Cardiac septum (tissue), 1 donor: Measurements from ENCODE around the gene SCUBE1. TPM values are rescaled to one million over a fixed set of nuclear protein-coding genes. Genes with fewer than 3 reads are reported as not detected.

Source experiments
- DNase-seq: peaks from one replicate; pipeline ENCODE4 v3.0.0-alpha.2; 2020; ENCODE audit warnings: low spot score
- intact Hi-C: fragments of 100-400 bp; cut with DNase I; formaldehyde crosslinking; loops from one replicate; pipeline ENCODE4 v1.14.0; 2022
- total RNA-seq: library from RNA; stranded (reverse); fragmentation: NEBNext Ultra II Directional; extraction: Animal tissue kit (Norgen Biotek cat#: 25700); gene quantifications from one replicate; pipeline ENCODE4 v1.2.1, GENCODE V29; 2021
- donor health status: DM: no; HTN: no; CAD: no.

The SCUBE1 gene
- total RNA-seq, 1 donor from 2014 or later, result 1.1 TPM

GRCh38 chr22:43333156-43333555, 10.0 kb downstream of the SCUBE1 start:
- DNase-seq, result no peak
- intact Hi-C loops, result no loop called here

DNA sequence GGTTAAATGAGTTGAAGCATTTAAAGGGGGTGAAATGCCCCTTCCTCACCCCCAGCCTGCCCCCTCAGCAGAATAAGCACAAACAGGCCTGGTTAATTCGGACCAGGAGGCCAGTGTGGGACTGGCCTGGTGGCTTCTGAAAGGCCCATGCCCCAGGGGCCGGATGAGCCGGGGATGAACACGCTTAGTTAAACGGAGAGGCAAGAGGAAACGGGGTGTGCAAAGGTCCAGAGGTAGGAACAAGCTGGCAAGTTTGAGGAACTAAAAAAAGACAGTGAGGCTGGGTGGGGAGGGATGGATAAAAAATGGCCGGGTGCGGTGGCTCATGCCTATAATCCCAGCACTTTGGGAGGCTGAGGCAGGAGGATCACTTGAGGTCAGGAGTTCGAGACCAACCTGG, 11.5 kb downstream of the SCUBE1 start:
- intact Hi-C loops, result no loop called here

GRCh38 chr22:43331069-43331451, 12.1 kb downstream of the SCUBE1 start:
- no peak for DNase-seq
- intact Hi-C loops, result no loop called here

More for the DNA sequence above, 11.5 kb downstream of the SCUBE1 start:
- no peak for DNase-seq

DNA sequence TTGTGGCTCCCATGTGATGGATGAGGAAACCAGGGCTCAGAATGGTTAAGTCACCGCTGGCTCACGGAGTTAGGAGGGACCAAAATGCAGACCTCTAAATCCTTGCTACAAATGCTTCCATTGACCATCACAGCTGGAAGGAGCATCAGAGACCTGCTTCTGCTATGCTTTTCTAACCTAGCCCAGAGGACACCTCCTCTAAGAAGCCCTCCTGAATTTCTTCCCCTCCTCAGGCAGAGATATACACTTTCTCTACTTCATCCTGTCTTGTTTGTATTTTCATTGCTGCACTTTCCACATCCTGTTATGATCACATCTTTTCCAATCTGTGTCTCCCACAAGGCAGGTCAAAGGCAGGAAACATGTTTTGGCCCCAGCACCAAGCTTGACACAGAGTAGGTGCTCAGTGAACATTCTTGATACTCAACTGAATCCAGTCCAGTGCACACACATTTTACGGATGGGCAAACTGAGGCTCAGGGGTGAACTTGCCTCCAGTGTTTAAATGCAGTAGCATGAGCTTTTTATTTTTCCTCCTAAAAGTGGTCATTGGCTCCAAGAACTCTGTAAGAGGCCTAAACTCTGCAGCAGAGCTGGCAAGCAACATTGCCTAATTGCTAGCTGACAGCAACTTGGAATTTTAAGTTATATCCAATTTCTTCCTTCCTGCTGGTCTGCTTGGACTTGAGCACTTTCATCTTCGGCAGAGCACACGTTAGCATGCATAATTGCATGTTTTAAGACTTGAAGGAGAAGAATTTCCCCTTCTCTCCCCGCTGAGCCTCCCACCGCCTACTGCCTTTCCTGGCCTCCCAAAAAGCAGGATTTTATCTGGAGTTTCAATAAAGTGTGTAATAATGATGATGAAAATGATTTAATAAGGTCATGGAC, 12.7 kb downstream of the SCUBE1 start:
- intact Hi-C loops, result no loop called here
- DNase-seq, result no peak

GRCh38 chr22:43329061-43329460, 14.1 kb downstream of the SCUBE1 start:
- no peak for DNase-seq
- intact Hi-C loops, result no loop called here

- intact Hi-C loops, result no loop called here
- DNase-seq, result no peak
Measured at GRCh38 chr22:43327157-43327438, 16.1 kb downstream of the SCUBE1 start.

DNA sequence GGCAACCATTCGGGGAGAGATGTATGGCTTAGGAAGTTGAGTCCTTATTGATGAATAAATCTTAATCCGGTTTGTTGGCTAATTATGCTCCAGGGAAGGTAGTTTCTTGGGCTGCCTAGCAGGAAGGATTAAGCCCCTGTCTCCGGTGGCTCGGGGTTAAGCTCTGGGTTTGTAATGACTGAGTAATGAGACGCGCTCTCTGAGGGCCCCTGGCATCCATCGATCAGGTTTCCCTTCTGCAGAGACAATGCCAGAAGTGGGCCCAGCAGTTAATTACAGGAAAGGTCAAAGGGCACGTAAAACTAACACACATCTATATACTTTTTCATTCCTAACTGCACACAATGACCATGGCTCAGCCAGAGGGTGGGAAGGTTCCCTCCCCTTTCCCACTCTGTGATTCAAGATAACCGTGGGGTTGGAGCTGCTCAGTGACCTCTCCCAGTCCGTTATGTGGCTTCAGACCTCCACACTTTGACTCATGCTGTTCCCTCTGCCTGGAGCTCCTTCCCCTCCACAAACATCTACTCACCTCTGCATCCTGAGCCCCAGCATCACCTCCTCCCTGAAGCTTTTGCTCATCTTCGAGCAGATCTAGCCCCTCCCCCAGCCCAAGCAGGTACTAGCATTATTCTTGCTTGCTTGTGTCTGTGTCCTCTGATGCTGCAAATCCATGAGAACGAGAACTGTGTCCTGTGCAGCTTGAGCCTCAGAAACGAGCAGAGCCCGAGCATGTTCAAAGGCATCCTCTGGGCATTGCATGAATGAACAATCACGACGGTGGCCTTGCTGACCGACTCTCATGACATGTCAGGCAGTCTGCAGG, 16.6 kb downstream of the SCUBE1 start:
- DNase-seq, result no peak
- intact Hi-C loops, result no loop called here

DNA sequence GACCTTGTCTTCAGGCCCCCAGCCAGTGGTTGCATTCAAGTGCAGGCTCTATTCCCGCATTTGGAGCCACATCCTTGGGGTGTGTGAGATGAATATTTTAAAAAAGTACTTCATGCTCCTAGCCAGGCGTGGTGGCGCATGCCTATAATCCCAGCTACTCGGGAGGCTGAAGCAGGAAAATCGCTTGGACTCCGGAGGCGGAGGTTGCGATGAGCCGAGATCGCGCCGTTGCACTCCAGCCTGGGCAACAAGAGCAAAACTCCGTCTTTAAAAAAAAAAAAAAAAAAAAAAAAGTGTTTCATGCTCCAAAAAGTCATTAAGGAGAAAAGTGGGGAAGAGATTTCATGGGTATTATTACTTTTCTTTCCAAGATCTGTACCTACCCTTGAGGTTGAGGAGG, 18.0 kb downstream of the SCUBE1 start:
- intact Hi-C loops, result no loop called here
- DNase-seq, result no peak

- intact Hi-C loops, result no loop called here
- DNase-seq, result no peak
Measured at GRCh38 chr22:43320943-43321900, 21.9 kb downstream of the SCUBE1 start.

DNA sequence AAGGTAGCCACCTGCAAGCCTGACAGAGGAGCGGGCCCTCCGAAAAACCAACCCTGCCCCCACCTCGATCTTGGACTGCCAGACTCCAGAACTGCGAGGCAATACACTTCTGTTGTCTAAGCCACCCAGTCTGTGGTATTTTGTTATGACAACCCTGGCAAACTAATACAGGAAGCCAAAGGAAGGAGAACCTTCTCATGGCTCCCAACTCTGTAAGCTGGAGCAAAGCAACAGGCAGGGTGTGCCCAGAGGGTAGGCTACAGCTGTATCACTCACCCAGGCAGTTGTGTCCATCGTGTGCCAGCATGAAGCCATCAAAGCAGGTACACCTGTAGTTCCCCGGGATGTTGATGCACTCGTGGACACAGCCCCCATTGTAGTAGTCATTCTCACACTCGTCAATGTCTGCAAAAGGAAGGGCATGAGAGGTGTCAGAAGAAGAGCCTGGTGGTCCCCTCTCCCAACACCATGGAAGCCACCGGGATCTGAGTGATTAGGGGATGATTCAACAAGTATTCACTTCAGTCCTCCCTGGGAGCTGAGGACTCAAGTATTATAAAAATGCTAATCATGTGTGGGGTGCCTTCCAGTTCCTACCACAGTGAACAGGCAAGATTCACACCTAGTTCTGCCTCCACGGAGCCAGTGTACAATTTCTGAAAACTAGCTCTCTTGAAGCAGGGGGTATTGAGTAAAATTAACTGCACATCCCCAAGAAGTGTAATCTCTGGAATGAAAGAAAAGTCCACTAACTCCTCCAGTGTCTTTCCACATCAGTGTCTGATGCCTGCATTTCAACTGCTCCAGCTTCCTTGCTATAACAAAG, 23.3 kb downstream of the SCUBE1 start:
- no peak for DNase-seq
- intact Hi-C loops, result no loop called here

- intact Hi-C loops, result no loop called here
- no peak for DNase-seq
Measured at GRCh38 chr22:43317239-43317638, 25.9 kb downstream of the SCUBE1 start.

- DNase-seq, result no peak
- intact Hi-C loops, result no loop called here
Measured at GRCh38 chr22:43315687-43316217, 27.4 kb downstream of the SCUBE1 start.

- intact Hi-C loops, result no loop called here
- no peak for DNase-seq
Measured at GRCh38 chr22:43314611-43315010, 28.6 kb downstream of the SCUBE1 start.

GRCh38 chr22:43313890-43314474, 29.2 kb downstream of the SCUBE1 start:
- intact Hi-C loops, result no loop called here
- no peak for DNase-seq

DNA sequence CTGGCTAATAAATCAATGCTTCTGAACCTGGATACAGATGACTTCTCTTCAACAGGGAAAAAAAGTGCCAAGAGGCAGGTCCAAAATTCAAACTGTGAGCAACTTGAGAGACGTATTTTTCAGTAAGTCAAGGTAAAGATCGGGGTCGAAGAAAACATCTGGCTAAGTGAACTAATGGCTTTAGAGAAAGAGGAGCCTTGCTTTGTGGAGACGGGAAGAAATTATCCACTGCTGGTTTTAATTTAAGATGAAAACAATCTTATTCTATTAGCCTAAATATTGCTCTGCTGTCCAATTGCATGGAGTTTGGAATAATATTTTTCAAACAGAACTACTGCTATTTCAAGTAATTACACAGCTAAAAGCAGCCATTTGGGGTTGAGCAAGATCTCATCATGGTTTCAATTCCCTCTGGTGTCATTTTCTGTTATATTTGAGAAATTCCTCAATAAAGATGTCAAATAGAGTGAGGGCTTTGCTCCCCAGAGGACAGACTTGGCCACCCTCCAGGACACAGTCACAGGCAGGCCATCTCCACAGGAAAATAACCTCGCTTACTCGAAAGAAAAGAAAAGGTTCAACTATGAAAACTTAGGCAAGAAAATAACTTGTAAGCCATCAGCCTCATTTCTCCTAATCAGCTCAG, 29.8 kb downstream of the SCUBE1 start:
- no peak for DNase-seq
- intact Hi-C loops, result no loop called here

- intact Hi-C loops, result no loop called here
- DNase-seq, result peak; percentile 84
Measured at GRCh38 chr22:43312608-43313007, 30.6 kb downstream of the SCUBE1 start.

DNA sequence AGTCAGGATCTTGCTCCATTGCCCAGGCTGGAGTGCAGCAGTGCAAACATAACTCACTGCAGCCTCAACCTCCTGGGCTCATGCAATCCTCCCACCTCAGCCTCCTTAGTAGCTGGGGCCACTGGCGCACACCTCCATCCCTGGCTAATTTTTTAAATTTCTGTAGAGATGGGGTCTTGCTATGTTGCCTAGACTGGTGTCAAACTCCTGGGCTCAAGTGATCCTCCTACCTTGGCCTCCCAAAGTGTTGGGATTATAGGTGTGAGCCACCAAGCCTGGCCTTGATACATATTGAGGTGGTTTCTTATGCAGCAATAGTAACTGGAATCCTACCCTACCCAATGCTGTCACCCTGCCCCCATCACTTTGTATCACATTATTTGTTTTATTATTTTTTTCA, 32.4 kb downstream of the SCUBE1 start:
- intact Hi-C loops, result no loop called here
- no peak for DNase-seq

DNA sequence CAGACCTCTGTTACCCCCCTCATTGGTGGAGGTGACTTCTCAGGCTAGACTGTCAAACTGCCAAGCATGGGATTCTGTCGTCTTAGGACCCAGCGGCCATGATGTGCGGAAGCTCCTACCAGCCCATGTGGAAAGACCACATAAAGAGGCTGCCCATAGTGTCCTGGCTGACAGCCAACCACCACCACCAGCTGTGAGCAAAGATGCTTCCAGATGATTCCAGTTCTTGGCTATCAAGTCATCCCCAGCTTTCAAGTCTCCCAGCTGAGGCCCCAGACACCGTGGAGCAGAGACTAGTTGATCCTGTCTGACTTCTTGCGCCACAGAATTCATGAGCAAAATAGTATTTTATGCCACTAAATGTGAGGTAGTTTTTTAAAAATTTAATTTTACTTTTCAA, 32.9 kb downstream of the SCUBE1 start:
- DNase-seq, result no peak
- intact Hi-C loops, result no loop called here
